Measurements from ENCODE around the gene PTPRCAP.

Gene PTPRCAP

DNA sequence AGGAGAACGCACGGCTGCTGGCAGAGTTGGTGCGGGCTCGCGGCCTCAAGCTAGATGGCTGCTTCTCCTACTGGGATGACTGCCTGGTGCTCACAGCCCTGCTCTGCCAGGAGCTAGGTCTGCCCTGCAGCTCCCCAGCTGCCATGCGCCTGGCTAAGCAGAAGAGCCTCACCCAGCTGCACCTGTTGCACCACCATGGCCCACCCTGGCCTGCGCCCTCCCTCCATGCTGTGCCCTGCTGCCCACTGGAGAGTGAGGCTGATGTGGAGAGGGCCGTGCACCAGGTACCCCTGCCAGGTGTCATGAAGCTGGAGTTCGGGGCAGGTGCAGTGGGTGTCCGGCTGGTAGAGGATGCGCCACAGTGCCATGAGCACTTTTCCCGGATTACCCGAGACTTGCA, 14.0 kb downstream of the PTPRCAP start:
- TF ChIP-seq ZBTB7A (IDR thresholded peaks at IDR 0.05; ENCODE audit: low read depth) (no peak), CEBPB (IDR thresholded peaks at IDR 0.05) (no peak), YY1 (IDR thresholded peaks at IDR 0.05; ENCODE audit: low read depth) (no peak), TAF1 (IDR thresholded peaks at IDR 0.05; ENCODE audit: low read depth) (no peak), FOXM1 (IDR thresholded peaks at IDR 0.05; ENCODE audit: borderline replicate concordance, low read depth) (no peak), TEAD4 (IDR thresholded peaks at IDR 0.05) (no peak), CREB1 (IDR thresholded peaks at IDR 0.05; ENCODE audit: low read depth) (no peak), EGR1 (IDR thresholded peaks at IDR 0.05) (no peak), TCF12 (IDR thresholded peaks at IDR 0.05; ENCODE audit: low read depth) (no peak), RAD21 (IDR thresholded peaks at IDR 0.05; ENCODE audit: low read depth) (no peak), EP300 (IDR thresholded peaks at IDR 0.05; ENCODE audit: borderline replicate concordance) (no peak), NFIC (IDR thresholded peaks at IDR 0.05) (no peak)
- TF ChIP-seq, protein P1, sequence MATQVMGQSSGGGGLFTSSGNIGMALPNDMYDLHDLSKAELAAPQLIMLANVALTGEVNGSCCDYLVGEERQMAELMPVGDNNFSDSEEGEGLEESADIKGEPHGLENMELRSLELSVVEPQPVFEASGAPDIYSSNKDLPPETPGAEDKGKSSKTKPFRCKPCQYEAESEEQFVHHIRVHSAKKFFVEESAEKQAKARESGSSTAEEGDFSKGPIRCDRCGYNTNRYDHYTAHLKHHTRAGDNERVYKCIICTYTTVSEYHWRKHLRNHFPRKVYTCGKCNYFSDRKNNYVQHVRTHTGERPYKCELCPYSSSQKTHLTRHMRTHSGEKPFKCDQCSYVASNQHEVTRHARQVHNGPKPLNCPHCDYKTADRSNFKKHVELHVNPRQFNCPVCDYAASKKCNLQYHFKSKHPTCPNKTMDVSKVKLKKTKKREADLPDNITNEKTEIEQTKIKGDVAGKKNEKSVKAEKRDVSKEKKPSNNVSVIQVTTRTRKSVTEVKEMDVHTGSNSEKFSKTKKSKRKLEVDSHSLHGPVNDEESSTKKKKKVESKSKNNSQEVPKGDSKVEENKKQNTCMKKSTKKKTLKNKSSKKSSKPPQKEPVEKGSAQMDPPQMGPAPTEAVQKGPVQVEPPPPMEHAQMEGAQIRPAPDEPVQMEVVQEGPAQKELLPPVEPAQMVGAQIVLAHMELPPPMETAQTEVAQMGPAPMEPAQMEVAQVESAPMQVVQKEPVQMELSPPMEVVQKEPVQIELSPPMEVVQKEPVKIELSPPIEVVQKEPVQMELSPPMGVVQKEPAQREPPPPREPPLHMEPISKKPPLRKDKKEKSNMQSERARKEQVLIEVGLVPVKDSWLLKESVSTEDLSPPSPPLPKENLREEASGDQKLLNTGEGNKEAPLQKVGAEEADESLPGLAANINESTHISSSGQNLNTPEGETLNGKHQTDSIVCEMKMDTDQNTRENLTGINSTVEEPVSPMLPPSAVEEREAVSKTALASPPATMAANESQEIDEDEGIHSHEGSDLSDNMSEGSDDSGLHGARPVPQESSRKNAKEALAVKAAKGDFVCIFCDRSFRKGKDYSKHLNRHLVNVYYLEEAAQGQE (IDR thresholded peaks at IDR 0.05; ENCODE audit: low read depth) = no peak
- TF ChIP-seq, protein P2, sequence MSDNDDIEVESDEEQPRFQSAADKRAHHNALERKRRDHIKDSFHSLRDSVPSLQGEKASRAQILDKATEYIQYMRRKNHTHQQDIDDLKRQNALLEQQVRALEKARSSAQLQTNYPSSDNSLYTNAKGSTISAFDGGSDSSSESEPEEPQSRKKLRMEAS (IDR thresholded peaks at IDR 0.05) = no peak
- TF ChIP-seq, protein P3, sequence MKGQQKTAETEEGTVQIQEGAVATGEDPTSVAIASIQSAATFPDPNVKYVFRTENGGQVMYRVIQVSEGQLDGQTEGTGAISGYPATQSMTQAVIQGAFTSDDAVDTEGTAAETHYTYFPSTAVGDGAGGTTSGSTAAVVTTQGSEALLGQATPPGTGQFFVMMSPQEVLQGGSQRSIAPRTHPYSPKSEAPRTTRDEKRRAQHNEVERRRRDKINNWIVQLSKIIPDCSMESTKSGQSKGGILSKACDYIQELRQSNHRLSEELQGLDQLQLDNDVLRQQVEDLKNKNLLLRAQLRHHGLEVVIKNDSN (IDR thresholded peaks at IDR 0.05) = no peak

DNA sequence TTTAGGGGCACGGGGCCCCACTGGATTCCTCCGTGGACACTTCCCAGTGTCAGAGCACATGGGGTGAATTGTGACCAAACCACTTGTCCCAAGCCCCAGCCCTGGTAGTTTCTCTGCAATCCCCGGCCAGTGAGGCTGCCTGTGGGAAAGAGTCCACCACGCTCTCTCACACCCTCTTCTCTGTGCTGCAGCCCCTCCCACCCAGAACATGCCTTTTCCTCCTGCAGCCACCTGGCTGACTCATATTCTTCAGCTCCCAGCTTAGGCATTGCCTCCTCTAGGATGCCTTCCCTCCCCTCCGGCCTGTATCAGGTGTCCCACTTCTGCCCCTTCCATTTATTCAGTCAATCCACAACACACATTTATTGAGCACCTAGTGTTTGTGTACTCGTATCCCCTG, 14.6 kb downstream of the PTPRCAP start:
- TF ChIP-seq, protein P1 (IDR thresholded peaks at IDR 0.05; ENCODE audit: low read depth) = no peak
- no peak for TF ChIP-seq TAF1 (IDR thresholded peaks at IDR 0.05; ENCODE audit: low read depth)
- no peak for TF ChIP-seq NFIC (IDR thresholded peaks at IDR 0.05)
- no peak for TF ChIP-seq TEAD4 (IDR thresholded peaks at IDR 0.05)
- no peak for TF ChIP-seq TCF12 (IDR thresholded peaks at IDR 0.05; ENCODE audit: low read depth)
- TF ChIP-seq, protein P3 (IDR thresholded peaks at IDR 0.05) = no peak
- TF ChIP-seq ZBTB7A (IDR thresholded peaks at IDR 0.05; ENCODE audit: low read depth) = no peak
- TF ChIP-seq CREB1 (IDR thresholded peaks at IDR 0.05; ENCODE audit: low read depth) = no peak
- TF ChIP-seq, protein P2 (IDR thresholded peaks at IDR 0.05) = no peak
- no peak for TF ChIP-seq EP300 (IDR thresholded peaks at IDR 0.05; ENCODE audit: borderline replicate concordance)
- no peak for TF ChIP-seq FOXM1 (IDR thresholded peaks at IDR 0.05; ENCODE audit: borderline replicate concordance, low read depth)

DNA sequence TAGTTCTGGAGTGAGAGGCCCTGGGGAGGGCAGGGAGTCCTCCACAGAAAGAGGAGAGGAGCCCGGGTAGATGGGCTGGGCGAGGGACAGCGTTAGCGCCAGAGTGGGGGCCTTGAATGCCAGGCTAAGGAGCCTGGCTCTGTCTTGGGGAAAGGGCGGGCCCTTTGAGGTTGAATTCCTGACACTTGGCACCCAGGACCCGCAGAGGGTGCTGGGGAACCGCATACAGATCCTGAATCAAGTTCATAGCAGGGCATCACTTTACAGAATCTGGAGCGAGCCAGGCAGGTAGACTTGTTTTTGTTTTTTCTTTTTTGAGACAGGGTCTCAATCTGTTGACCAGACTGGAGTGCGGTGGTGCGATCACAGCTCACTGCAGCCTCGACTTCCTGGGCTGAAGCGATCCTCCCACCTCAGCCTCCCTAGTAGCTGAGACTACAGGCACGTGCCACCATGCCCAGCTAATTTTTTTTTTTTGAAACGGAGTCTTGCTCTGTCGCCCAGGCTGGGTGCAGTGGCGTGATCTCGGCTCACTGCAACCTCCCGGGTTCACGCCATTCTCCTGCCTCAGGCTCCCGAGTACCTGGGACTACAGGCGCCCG, 16.0 kb downstream of the PTPRCAP start:
- TF ChIP-seq, protein P3 (IDR thresholded peaks at IDR 0.05) = no peak
- TF ChIP-seq RAD21 (IDR thresholded peaks at IDR 0.05; ENCODE audit: low read depth) (no peak), TEAD4 (IDR thresholded peaks at IDR 0.05) (no peak), CEBPB (IDR thresholded peaks at IDR 0.05) (no peak)

DNA sequence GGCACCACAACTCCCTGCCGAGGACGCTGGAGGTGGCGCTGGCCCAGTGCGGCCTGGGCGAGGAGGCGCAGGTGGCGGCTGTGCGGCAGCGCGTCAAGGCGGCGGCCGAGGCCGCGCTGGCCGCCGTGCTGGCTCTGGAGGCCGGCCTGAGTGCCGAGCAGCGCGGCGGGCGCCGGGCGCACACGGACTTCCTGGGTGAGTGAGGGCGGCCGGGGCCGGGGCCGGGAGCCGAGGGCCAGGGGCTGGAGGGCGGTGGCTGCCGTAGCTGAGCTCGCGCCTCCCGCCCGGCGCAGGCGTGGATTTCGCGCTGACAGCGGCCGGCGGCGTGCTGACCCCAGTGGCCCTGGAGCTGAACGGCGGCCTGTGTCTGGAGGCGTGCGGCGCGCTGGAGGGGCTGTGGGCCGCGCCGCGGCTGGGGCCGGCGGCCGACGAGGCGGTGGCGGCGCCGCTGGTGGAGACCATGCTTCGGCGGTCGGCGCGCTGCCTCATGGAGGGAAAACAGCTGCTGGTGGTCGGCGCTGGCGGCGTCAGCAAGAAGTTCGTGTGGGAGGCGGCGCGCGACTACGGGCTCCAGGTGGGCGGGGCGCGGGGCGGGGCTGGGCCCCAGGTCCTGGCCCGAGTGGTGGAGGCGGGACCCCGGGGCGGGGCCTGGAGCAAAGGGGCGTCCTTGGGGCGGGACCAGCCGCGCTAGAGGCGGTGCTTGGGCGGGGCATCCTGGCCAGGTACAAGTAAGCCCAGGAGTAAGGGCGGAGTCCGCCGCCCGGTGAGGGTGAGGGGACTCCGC, 16.6 kb downstream of the PTPRCAP start:
- TF ChIP-seq EP300 (IDR thresholded peaks at IDR 0.05; ENCODE audit: borderline replicate concordance) = no peak
- TF ChIP-seq NFIC (IDR thresholded peaks at IDR 0.05) = no peak; the same call in 1 of the 2 replicates
- TF ChIP-seq, protein P1 (IDR thresholded peaks at IDR 0.05; ENCODE audit: low read depth) = no peak
- TF ChIP-seq CREB1 (IDR thresholded peaks at IDR 0.05; ENCODE audit: low read depth) = no peak
- no peak for TF ChIP-seq TEAD4 (IDR thresholded peaks at IDR 0.05)
- no peak for TF ChIP-seq RAD21 (IDR thresholded peaks at IDR 0.05; ENCODE audit: low read depth)
- peak; percentile 47; the same call in 1 of the 2 replicates for TF ChIP-seq TAF1 (IDR thresholded peaks at IDR 0.05; ENCODE audit: low read depth)
- TF ChIP-seq, protein P2 (IDR thresholded peaks at IDR 0.05) = peak; percentile 63; the same call in 1 of the 2 replicates
- no peak for TF ChIP-seq CEBPB (IDR thresholded peaks at IDR 0.05)
- TF ChIP-seq FOXM1 (IDR thresholded peaks at IDR 0.05; ENCODE audit: borderline replicate concordance, low read depth) = no peak
- TF ChIP-seq EGR1 (IDR thresholded peaks at IDR 0.05) = no peak
- TF ChIP-seq YY1 (IDR thresholded peaks at IDR 0.05; ENCODE audit: low read depth) = no peak
- TF ChIP-seq, protein P3 (IDR thresholded peaks at IDR 0.05) = 0 out of 2 replicates have a peak, but pooled peaks have one; percentile 3
- no peak for TF ChIP-seq TCF12 (IDR thresholded peaks at IDR 0.05; ENCODE audit: low read depth)
- no peak for TF ChIP-seq ZBTB7A (IDR thresholded peaks at IDR 0.05; ENCODE audit: low read depth)
